Measurements from ENCODE around the gene CYB5R2.

GRCh38 chr11:7628660-7629059 lies 44.6 kb downstream of the CYB5R2 start:
- no peak for TF ChIP-seq CTCF (IDR thresholded peaks at IDR 0.05)
- no peak for TF ChIP-seq EP300 (IDR thresholded peaks at IDR 0.05)
